Neural progenitor cell (in vitro differentiated cells): Measurements from ENCODE around the gene IL17RA.

Experiments used
- EZH2 ChIP-seq: fragments of 200-600 bp; sonication (generic); IDR thresholded peaks from 2 replicates; pipeline ENCODE4 v1.6.1; 2017; ENCODE audit warnings: antibody characterized with exemption, mild to moderate bottlenecking, moderate library complexity
- EZH2phosphoT487 ChIP-seq: fragments of 200-600 bp; sonication (generic); IDR thresholded peaks from 2 replicates; pipeline ENCODE4 v1.6.1; 2017; ENCODE audit warnings: antibody characterized with exemption

GRCh38 chr22:17072877-17073276 lies 11.9 kb upstream of the IL17RA start:
- TF ChIP-seq EZH2 (no peak), EZH2phosphoT487 (no peak)
